Stimulated activated CD8-positive, alpha-beta memory T cell treated with anti-CD3 and anti-CD28 coated beads, Interleukin-12 subunit alpha, Interleukin-12 subunit beta, amount 100 ng/mL, for 1 hour (primary cell): Measurements from ENCODE around the gene TRAPPC10.

Experiments
- DNase-seq: peaks from one replicate; pipeline ENCODE4 v3.0.0-alpha.2; 2020; ENCODE audit warnings: low read depth

The TRAPPC10 gene

DNA sequence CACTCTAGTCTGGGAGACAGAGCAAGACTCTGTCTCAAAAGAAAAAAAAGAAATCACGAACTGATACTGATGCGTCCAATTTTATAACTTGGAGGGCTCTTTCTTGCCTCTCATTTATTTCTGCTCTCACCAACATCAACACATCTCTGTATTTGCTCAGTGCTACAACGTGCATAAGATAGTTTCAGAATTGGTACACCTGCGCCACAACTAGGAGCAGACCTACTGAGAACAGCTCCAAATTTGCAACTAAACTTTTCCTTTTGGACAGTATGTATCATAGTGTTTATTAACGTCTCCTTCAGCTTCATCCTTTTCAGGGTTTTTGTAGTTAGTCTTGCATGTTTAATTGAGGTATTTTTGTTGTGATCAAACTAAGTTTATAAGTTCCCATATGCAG, 27.7 kb downstream of the TRAPPC10 start:
- no peak for DNase-seq

DNA sequence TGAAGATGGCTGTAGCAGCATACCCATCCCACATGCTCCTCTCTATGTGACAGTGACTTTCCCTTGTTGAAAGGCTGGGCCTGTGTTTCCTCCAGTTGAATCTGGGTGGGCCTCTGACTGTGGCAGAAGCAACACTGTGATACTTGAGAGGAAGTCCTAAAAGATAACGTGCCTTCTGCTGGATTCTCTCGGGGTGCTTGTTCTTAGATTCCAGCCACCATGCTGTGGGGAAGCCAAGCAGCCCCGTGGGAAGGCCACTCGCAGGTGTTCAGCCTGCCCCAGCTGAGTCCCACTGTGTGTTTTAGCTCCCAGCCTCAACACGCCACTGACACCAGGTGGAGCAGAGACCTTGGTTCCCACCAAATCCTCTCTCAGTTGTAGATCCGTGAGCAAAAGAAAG, 31.5 kb downstream of the TRAPPC10 start:
- no peak for DNase-seq

DNA sequence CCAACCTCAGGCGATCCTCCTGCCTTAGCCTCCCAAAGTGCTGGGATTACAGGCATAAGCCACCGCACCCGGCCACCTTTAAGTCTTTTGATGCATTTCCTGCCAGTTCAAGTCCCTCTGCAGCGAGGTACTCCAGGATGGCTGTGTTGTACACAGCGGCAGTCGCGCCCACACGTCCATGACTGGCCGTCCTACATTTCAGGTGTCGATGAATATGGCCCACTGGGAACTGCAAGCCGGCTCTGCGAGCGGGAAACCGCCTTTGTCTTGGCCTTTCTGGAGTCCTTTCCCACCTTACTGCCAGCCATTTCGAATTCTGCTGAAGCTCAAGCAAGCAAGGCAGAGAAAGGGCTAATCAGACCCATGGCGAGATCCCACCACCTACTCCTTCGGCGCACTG, 34.6 kb downstream of the TRAPPC10 start:
- DNase-seq, result no peak

DNA sequence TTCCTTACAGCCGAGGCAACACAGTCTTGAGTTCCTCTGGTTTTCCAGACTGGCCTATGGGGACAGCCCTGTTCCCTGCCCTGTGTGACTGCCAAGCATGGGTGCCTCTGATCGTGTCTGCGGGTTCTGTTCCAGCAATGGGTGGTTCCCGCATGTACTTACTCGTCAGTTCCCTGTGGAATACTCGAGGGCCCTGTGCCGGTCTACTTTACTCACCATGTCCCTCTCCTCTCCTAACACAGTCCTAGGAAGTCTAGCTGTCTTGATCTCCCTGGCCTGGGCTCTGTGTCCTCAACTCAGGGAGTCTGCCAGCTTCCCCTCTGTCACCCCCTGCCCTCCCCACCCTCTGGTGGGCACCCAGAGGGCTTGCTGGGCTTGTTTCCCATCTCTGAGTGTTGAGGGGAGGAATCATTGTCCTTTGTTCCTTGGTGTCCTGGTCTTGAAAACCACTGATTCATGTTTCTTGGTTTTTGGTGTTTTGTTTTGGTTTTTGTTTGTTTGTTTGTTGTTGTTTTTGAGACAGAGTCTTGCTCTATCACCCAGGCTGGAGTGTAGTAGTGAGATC, 36.0 kb downstream of the TRAPPC10 start:
- no peak for DNase-seq

DNA sequence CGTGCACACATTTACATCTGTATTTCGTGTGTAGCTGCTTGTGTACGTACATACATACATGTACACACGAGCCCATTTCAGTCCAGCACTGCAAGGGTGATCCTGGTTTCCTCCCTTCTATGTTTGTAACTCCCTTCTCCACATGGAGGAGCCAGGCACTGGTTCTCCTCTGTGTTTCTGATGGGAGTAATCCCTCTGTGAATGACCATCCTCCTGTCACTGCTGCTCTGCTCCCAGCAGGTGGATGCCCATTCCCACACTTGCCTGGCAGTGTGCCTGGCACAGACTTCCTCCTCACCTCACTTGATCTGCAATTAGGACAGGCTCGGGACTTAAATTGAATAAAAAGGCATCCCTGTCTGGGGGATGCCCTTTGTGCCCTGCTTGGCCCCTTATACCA, 37.1 kb downstream of the TRAPPC10 start:
- no peak for DNase-seq

DNA sequence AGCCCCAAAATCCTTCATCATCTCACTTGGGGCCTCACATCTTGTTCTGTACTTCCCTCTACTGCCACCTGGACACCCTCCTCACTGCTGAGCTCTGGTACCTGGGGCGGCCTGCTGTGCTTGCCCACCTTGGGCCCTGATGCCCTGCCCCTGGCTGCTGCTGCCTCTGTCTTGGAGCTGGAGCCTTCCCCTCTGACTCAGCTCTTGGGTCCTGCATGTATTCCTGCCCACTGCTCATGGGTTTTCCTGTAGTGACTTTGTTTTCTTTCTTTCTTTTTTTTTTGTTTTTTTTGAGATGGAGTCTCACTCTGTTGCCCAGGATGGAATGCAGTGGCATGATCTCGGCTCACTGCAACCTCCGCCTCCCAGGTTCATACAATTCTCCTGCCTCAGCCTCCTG, 37.5 kb downstream of the TRAPPC10 start:
- DNase-seq, result no peak

DNA sequence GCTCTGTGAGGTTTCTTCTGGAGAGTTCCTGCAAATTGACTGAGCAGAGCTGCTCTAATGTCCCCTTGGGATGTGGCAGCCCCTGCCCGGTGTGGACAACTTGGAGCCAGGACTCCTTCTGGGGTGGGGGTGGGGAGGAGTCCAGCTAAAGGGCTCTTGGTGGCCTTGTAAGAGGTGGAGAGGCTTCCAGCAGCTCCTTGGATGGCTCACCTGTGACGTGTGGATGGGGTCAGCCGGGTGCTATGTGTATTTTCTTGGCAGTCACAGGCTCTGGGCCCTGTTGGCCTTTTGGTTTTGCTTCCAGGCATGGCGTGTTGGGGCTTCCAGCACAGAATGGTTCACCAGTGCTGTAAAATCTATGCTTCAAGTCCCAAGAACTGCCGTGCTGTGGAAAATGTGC, 38.2 kb downstream of the TRAPPC10 start:
- DNase-seq, result no peak

DNA sequence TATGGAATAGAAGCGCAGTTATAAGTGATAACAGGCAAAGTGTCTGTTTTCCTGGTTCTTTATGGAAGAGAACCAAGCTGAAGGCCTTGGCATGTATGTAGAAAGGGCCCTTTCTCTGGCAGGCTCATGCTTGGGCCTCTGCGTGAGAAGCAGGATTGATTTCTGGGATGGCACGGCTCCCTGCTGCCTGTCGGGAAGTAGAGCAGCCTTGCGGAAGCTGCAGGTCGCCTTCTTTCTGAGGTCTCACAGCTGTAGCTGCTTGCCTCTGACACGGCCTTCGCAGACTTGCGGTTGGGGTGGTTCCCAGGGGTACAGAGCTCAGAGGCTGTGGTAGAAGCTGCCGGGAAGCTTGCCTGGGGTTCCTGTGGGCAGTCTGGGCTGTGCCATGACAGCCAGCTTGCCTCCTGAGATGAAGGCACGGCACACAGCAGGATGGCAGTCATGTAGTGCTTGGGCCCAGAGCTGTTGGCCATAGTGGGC, 39.4 kb downstream of the TRAPPC10 start:
- DNase-seq, result no peak

DNA sequence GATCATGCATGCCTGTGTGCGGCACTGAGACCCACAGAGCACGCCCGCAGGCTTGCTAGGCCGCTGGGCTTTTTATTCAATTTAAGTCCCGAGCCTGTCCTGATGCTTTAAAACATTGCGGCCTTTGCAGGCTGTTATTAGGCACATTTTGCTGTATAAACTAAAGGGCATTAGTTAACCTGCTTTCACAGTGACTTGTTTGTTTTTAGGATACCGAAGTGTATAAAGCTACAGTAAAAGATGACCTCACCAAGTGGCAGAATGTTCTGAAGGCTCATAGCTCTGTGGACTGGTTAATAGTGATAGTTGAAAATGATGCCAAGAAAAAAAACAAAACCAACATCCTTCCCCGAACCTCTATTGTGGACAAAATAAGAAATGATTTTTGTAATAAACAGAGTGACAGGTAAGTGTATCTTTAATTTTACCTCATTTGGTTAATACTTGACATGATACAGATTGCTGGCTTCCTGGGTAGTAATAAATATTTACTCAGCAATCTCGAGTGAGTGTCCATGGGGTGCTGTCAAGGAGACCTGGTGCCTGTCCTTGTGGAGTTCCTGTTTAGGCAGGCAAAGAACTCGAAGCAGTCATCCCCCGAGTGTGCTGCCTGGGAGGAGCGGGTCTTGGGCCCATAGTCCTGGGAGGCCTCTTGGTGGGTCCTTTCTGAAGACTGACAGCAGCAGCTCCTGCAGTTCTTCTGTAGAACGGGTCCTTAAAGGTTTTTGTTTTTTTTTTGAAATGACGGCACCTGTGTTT, 40.1 kb downstream of the TRAPPC10 start:
- no peak for DNase-seq

DNA sequence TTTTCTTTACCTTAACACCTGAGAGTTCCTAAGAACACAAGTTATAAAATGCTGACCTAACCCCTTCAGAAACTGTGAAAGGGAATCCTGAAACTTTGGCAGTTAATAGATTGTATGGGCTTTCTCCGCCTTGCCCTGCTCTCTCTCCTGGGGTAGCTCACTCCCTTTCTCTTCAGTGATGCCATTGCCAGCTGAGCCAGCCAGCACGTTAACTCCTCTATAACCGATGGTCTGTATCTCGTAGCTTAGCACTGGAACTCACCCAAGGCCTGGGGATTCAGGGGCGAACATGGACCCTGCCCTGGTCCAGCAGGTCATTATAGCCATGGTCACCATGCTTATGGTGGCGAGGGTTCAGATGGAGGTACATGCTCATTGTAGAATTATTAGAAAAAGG, 40.7 kb downstream of the TRAPPC10 start:
- DNase-seq, result no peak

DNA sequence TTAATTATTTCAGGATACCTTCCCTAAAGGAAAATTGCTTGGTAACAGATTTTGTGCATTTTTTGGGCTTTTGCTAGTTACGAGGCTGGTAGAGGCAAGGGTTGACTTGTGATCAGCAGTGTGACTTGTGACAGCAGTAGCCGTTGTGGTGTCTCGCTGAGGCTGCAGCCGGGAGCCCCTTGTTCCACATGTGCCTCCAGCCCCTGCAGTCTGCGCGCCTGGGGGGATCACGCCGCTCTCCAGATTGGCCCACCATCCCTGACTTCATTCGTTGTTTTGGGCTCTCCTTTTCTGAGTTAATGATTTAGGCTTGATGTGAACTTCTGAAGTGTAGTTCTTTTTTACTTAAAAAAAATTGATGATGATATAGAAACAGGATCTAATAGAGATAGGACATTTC, 41.5 kb downstream of the TRAPPC10 start:
- no peak for DNase-seq

DNA sequence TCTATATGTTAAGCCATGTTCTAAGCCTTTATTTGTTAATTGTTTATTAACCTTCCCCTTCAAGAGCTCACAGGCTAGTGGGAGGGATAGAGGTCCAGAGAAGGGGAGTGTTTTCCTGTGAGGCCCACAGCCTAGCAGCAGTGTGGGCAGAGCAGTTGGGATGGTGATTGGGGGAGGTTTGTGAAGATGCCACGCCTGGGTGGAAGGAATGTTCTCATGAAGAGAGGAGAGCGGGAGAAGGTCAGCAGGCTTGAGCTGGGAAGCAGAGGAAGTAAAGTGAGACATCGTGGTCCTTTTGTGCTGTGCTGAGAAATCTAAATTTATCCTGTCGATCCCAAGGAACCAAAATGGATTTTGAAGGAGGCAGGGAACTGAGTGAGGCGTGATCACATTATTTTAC, 42.6 kb downstream of the TRAPPC10 start:
- no peak for DNase-seq

DNA sequence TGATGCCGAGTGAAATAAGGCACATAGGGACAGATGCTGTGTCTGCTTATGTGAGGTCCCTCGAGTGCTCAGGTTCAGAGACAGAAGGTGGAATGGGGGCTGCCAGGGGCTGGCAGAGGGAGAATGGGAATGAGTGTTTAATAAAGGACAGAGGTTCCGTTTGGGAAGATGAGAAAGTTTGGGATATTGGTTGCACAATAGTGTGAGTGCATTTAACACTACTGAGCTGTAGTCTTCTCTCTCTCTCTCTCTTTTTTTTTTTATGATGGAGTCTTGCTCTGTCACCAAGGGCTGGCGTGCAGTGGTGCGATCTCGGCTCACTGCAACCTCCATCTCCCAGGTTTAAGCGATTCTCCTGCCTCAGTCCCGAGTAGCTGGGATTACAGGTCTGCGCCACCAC, 44.9 kb downstream of the TRAPPC10 start:
- DNase-seq, result no peak

DNA sequence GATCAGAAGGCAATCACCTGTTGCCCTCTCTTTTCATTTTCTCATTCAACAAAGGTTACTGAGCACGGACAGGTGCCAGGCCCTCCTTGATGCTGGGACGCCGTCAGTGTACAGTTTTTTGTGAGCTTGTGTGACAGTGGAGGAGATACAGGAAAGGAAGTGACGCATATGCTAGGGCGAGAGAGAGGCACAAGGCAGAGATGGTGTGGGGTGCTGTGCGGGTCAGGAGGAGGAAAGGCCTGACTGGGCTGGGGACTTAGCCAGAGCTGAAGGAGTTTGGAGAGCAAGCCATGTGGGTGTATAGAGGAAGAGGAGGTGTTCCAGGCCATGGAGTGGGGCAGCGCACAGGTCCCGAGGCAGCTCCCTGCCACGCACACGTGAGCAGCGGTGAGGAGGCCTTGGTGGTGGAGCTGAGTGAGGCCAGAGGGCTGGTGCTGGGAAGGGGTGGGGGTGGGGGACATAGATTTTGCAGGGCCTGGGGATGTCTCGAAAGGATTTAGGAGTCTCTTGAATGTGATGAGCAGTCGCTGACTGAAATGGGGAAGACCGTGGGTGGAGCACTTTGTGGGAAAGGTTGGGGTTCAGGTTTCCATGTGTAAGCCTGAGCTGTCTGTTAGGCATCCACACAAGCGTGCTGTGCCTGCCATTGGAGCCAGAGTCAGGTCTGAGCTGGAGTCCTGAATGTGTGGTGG, 46.0 kb downstream of the TRAPPC10 start:
- no peak for DNase-seq

DNA sequence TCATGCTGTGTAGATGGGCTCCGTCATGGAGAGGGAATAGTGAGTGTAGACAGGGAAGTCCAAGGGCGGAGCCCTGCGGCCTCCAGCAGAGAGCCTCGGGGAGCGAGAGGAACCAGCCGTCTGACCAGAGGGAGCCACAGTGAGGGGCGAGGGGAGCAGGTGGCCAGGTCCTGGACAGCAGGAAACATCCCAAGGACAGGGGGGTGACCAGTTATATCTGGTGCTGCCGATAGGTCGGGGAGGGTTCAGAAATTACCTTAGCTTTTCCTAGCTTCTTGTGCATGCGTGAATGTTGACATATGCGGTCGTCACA, 46.5 kb downstream of the TRAPPC10 start:
- DNase-seq, result no peak

DNA sequence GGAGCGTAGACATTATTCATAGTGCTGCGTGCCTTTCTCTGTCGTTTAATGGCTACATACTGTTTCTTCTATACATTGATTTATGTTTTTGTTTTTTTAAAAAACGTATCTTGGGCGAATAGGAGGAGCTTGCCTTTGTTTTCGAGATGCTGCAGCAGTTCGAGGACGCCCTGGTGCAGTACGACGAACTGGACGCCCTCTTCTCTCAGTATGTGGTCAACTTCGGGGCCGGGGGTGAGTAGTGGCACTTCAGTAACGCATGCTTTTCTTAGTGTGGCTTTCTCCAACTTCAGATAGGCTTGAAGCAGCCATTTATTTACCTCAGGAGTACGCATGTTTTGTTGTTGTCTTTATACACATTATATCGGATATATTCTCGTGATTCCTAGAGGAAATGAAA, 46.9 kb downstream of the TRAPPC10 start:
- DNase-seq, result no peak

DNA sequence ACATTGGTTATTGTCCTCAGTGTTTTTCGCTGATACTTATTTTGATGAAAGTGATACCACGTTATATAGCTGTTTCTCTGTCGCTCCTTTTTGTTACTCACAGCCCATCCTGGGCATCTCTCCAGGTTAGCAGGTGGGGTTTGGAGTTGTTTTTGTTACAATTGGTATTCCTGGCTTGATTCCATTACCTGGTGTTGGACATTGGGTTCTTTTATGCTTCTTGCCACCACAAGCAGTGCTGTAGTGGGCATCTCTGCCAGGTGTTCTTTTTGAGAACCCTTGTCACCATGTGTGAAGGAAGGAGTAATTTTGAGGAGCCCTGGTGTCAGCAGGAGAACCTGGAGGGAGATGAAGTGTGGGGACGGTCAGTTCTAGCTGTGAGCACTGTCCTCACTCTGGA, 47.6 kb downstream of the TRAPPC10 start:
- DNase-seq, result no peak

DNA sequence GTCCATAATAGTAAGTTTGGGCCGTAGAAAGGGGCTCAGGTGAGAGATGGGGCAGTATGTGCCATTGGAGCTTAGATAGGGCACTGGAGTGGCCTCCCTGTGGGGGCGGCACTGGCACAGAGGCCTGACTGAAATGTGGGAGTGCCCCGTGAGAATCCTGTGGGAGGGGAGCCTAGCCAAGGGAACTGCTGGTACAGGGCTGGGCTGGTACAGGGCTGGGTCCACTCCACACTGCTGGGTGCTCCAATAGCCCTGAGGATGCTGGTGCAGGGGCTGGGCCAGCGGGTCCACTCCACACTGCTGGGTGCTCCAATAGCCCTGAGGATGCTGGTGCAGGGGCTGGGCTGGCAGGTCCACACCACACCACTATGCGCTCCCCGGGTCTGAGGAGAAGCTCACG, 50.3 kb downstream of the TRAPPC10 start:
- no peak for DNase-seq

DNA sequence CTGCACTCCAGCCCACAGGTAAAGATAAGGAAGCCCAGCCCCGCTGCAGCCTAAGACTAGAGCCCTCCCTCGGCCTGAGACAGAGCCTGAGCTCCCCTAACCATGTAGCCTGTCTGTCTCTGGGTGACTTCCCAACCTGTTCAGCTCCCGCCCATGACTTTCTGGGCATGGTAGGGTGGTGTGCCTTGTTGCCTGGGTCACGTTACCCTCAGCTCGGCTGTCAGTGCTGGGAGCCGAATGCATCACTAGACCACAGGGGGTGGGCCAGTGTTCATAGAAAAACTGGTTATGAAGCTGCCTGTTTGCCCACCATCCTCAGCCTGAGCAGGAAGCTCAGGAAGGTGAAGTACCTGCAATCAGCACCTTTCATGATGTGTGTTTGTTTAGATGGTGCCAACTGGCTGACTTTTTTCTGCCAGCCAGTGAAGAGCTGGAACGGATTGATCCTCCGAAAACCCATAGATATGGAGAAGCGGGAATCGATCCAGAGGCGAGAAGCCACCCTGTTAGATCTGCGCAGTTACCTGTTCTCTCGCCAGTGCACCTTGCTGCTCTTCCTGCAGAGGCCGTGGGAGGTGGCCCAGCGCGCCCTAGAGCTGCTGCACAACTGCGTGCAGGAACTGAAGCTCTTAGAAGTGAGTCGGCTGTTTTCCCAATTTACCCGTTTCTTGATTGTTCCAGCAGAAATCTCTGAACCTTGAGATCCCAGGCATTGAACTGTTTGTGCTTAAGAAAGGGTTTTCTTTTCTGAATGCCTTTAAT, 51.2 kb downstream of the TRAPPC10 start:
- no peak for DNase-seq

DNA sequence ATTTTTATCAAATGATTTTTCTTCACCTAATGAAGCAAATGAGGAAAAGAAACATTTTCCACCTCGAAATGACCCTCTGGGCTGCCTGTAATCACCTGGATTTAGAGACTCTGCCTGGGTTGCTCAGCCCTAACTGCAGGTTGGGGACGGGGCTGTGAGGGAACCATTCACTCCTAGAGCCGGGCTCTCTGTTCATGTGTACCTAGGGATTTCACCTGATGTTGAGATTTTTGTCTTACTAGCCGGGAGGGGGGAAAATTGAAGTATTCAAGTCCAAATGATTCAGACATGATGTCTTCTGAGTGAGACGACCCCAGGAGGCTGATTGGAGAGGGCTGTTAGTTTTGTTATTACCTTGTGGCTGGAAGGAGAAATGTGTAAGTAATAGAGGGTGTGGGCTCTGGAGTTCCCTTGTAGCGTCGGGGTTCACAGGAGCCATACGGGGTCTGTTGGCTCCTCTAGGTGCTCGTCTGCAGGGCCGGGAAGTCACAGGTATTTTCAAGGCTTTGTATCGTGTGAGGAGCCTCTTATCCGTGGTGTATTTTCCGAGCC, 52.8 kb downstream of the TRAPPC10 start:
- no peak for DNase-seq

DNA sequence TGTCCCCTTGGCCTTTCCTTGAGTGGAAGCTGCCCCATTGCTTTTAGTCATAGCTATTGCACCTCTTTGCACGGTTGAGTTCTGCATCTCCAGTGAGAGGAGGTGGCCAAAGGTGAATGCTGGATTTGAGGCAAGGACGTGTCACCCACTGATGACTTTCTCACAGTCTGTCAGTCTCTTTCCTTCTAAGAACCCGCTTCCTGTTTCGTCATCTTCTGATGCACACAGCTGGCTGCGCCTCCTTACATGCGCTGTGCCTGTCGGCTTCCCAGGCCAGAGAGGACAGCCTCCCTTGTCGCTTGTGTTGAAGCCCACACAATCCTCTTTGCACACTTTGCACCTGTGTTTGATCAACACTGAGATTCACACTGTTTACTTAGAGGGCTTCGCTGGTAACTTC, 53.3 kb downstream of the TRAPPC10 start:
- peak; percentile 58 for DNase-seq

DNA sequence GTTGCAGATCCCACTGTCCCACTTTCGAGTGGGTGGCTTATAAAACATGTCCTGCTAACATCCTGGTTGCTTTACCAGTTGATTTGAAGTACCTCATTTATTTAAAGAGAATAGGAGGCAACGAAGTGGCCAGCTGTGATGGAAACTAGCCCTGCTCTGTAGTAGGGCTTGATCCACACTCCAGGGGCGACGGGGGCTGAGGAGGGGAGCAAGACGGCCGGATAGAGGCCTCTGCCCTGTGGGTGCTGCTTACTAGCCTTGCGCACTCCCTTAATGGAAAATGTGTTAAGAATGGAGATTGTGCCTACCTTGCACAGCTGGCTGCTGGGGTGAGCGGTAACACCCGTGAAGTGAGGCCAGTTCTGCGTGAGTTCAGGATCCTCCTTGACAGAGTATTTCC, 54.0 kb downstream of the TRAPPC10 start:
- no peak for DNase-seq
